Esophagus muscularis mucosa (tissue), 3 donors: Measurements from ENCODE around the gene AKAP9.

Experiments used
- POLR2A ChIP-seq: fragments of 450-650 bp; IDR thresholded peaks from one replicate; pipeline ENCODE4 v1.6.1; 2017; ENCODE audit warnings: antibody characterized with exemption, moderate library complexity, mild to moderate bottlenecking, low read depth
- TF ChIP-seq, protein P1 (sequence below), 3 experiments: fragments of 200-600 bp in 2 of 3; fragments of 450-650 bp in 1 of 3; sonication (generic) in 2 of 3; IDR thresholded peaks; one replicate each; pipeline ENCODE4 v1.5.1; 2017 to 2019; ENCODE audit warnings: antibody characterized with exemption in 3 of 3, mild to moderate bottlenecking in 2 of 3, moderate library complexity in 1 of 3

DNA sequence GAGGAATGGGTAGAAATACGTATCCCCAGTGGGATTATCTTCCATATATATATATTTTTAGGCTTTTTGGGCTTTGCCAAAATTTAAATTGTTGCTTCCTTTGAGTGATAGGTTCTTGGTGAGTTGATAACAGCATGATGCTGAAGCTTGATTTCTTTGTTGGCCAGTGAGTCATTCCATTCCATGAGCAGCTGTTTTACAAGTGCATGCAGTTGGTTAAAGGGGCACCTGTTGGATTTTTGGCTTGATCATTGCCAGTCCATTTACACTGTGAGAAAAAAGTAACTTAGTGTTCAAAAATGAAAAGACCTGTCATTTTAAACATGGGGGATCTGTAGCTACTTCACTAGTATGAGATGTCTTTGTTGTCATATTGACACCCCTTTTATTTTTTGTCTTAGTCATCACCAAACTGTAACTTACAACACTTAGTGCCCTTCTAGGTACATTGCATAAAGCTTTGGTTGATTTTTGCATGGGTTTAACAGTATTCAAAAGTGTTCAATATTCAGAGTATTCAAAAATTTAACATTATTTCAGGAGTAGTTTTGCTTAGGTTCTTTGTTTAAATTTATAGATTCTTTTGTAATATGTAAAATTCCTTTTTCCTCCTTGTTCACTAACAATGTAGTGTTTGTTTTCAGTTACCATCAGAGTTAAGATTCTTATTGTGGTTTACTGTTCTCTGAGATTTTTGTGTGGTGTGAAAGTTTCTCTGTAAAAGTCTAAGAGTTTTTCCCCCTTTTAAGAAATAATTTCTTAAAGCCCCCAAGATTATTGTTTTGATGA is 8.8 kb downstream of the AKAP9 start:
- no peak for TF ChIP-seq POLR2A
- TF ChIP-seq, protein P1, sequence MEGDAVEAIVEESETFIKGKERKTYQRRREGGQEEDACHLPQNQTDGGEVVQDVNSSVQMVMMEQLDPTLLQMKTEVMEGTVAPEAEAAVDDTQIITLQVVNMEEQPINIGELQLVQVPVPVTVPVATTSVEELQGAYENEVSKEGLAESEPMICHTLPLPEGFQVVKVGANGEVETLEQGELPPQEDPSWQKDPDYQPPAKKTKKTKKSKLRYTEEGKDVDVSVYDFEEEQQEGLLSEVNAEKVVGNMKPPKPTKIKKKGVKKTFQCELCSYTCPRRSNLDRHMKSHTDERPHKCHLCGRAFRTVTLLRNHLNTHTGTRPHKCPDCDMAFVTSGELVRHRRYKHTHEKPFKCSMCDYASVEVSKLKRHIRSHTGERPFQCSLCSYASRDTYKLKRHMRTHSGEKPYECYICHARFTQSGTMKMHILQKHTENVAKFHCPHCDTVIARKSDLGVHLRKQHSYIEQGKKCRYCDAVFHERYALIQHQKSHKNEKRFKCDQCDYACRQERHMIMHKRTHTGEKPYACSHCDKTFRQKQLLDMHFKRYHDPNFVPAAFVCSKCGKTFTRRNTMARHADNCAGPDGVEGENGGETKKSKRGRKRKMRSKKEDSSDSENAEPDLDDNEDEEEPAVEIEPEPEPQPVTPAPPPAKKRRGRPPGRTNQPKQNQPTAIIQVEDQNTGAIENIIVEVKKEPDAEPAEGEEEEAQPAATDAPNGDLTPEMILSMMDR (IDR thresholded peaks at IDR 0.05), result no peak
